8988T (cell line): ENCODE measurements around the gene DOCK11.

Experiments
- DNase-seq: peaks from one replicate; pipeline ENCODE4 v3.0.0; 2011

Gene DOCK11

DNA sequence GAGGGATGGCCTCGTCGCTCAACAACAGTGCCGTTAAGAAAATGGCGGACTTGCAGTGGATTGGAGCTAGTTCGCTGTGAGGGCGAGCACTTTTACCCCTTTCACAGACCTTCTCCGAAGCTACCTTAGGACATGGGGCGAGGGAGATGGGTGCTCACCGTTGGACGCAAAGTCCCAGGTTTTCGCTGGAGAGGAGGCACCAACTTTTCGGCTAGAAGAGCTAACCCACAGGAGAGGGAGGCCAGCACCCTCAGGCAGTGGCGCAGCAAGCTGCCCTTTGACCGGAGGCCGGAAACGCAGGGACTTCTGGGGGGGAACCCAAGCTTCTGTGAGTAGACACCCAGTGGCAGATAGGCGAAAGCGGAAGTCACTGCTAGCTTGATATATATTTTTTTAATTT is 138.7 kb downstream of the DOCK11 start:
- DNase-seq = no peak

- DNase-seq = no peak
These were observed 142.4 kb downstream of the DOCK11 start for GRCh38 chrX:118637997-118638396.

DNA sequence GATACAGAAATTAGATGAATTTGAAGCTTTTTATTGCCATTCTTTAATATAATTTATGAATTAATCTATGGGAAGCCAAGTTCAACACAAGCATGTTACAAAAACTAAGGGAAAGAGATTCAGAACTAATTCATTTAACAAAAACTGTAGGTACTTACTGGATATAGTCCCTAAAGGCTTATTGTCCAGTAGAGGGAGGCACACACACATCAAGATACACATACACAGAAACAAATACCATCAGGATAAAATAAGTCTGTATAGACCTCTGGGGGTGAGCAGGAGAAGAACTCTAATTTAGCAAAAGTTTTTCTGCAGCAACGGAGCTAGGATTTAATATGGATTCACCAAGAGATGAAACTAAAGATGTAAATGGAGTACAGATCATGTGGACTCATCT is 148.8 kb downstream of the DOCK11 start:
- DNase-seq = no peak

DNA sequence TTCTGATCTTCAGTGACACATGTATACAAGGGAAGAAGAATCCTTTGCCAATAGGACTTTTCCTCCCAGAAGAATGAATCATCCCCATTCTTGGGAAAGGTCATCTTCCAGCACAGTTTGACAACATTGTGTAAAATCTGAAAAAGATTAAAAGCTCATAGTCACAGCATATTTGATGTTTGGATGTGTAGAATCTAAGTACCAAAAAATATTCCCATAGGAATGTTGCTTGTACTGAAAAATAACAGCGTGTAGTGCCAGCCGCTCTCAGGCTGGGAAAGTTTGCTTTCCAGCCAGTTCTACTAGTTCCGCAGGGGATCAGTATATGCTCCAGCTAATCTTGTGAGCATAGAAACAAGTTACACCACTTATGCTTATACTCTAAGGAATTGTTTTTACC is 157.1 kb downstream of the DOCK11 start:
- no peak for DNase-seq

- DNase-seq = no peak
These were observed 158.7 kb downstream of the DOCK11 start for GRCh38 chrX:118654331-118654730.

GRCh38 chrX:118655561-118656246 is 160.1 kb downstream of the DOCK11 start:
- no peak for DNase-seq

DNA sequence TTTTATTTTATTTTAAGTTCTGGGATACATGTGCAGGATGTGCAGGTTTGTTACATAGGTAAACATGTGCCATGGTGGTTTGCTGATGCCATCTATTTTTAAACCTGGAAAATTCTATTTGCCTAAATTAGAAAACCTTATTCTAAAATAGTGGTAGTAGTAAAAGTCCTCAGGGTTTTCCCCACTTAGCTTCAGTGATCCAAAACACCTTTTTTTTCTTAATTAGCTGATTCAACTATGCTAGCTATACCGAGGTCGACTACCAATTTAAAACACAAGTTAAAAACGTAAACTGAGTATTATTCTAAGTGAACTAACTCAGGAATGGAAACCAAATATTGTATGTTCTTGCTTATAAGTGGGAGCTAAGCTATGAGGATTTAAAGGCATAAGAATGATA is 161.8 kb downstream of the DOCK11 start:
- DNase-seq = no peak

- no peak for DNase-seq
These were observed 164.5 kb downstream of the DOCK11 start for GRCh38 chrX:118660085-118660484.

GRCh38 chrX:118665204-118665603 is 169.6 kb downstream of the DOCK11 start:
- DNase-seq = no peak

- DNase-seq = no peak
These were observed 170.9 kb downstream of the DOCK11 start for GRCh38 chrX:118666521-118666920.

DNA sequence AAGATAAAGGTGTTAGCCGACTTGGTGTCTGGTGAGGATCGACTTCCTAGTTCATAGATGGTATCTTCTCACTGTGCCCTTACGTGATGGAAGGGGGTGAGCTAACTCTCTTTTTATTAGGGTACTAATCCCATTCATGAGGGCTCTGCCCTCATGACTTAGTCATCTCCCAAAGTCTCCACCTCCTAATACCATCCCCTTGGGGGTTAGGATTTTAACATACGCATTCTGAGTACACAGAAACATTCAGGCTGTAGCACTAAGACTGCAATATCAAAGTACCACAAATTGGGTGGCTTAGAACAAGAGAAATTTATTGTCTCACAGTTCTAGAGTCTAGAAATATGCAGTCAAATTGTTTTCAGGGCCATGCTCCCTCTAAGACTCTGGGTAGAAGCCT is 173.8 kb downstream of the DOCK11 start:
- no peak for DNase-seq

GRCh38 chrX:118675326-118675965 is 179.8 kb downstream of the DOCK11 start:
- DNase-seq = no peak

DNA sequence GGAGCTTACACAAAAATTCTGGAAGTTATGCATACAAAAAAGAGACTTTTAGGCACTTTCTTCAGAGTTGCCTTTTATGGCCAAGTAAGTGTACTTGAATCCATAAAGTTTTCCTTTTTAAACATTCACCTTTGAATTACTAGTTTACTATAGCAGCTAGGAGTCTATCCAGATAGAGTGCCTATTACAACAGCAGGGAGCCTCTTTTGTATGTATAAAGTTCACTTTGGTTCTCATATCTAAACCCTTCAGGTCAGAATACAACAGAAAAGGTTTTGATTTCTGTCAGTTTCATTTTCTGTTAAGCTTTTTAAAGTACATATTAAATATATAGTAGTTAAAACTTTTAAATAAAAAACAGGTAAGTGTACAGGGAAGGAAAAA is 180.3 kb downstream of the DOCK11 start:
- DNase-seq = no peak

DNA sequence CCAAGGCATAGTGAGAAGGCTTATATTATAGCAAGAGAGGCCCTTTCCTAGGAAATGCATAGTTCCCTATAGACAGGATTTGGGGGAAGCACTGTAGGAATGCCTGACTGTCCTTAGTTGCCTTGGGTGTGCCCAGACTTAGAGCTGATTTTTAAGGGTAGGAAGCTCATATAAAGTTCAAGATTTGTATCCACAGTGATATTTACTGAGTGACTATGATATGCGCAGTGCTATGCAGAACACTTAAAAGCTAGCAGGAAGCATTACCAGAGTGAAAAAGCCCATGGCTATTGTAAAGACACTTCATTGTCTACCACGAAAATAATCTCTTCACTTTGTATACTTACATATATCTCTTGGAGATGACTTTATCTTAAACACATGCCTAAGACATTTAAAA is 181.7 kb downstream of the DOCK11 start:
- no peak for DNase-seq

DNA sequence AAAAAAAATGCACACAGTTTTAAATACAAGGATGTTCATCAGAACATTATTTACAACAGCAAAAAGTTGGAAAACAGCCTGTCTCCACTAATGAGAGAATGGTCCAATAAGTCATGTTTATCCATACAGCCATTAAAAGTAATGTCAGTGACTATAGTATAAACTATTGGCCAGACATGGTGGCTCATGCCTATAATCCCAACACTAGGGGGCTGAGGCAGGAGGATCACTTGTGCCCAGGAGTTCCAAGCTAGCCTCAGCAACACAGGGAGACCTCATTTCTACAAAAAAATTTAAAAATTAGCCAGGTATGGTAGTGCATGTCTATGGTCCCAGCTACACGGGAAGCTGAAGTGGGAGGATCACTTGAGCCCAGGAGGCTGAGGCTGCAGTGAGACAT is 183.7 kb downstream of the DOCK11 start:
- no peak for DNase-seq

DNA sequence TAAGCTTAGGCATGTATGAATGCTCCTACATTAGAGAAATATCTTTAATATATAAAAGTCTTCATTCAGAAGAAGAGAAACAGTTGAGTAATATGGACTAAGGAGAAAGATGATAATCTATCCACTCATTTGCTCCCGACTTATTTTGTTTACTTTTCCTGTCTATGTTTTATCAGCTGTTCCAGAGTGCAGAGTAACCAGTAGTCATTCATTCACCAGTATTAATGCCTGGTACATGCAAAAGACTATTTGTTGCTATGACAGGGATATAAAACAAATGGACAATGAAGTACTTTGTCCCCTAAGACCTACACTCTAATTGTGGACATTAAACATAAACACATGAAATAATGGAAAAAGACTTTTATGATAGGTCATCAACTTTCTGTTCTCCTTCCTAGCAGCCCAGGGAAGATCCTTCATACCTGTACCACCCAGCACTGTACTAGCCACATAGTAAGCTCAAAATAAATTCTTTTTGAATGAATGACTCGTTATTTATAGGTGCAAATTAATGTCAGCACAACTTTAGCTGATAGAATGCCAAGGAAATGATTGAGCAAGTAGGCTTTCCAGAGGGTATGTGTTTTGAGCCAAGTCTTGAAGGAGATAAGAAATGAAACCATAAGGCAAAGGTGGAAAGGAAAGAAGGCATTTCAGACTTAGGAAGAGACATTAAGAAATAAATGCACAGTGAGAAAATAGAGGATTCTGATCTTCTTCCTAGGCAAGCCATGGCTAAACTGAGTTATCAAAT is 186.8 kb downstream of the DOCK11 start:
- DNase-seq = no peak

GRCh38 chrX:118685393-118685792 is 189.8 kb downstream of the DOCK11 start:
- no peak for DNase-seq

- no peak for DNase-seq
These were observed 193.3 kb downstream of the DOCK11 start for GRCh38 chrX:118688935-118689334.

DNA sequence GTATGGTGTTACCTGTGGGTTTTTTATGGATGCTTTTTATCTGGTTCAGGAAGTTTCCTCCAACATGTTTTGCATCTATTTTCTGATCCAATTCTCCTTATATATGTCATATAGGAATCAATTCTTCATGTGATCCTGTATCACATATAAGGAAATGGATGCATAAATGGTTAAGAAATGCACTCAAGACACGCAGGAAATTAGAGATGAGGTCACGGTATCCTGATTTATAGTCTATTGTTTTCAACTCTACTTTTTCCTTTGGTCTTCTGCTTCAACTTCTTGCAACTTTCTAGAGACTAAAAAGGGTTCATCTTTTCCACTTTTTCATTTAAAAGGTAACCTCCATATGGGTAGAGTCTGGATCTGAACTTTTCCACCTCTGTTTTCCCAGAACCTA is 198.2 kb downstream of the DOCK11 start:
- DNase-seq = no peak

DNA sequence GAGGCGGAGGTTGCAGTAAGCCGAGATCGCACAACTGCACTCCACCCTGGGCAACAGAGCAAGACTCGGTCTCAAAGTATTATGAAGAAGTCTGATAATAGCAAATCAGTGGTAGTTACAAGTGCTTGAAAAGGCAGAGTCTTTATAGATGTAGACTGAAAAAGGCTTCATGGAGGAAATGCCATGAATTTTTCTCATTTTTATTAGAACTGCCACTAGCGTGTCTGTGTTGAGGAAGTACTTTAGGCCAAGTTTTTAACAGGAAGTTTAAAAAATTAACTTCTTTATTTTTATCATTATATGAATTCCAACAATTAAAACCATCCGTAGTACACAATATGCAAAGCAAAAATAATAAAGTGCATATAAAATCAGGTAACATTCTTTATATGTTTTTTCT is 199.0 kb downstream of the DOCK11 start:
- DNase-seq = no peak

GRCh38 chrX:118698516-118699170 is 203.0 kb downstream of the DOCK11 start:
- DNase-seq = no peak

DNA sequence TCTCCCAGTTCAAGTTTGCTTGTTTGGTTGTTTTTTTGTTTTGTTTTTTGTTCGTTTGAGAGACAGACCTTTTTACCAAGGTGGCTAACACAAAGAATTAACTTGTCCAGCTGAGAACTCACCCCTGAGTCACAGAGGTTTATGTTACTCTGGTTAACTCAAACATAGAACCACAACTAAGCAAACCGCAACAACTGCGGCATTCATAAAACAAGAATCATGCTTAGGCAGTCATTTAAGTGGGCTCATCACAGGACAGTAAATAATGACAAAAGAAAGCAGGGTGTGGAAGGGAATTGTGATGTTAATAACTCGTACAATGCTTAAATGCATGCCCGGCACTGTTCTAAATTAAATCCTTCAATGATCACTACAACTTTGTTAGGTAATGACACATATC is 207.1 kb downstream of the DOCK11 start:
- DNase-seq = no peak

DNA sequence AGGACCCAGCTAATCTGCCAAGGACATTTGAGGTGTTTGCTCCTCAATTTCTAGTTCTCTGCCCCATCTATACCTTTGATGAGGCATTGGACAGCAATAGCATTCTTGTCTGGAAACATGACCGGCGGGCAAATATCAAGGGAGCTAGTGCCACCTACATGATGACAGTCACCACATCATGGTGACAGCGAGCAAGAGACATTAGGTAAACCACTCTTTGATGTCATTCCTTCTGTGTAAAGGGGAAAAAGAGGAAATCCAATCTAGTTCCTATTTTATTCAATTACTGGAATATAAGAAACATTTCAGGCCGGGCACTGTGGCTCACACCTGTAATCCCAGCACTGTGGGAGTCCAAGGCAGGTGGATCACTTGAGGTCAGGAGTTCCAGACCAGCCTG is 211.1 kb downstream of the DOCK11 start:
- DNase-seq = no peak

DNA sequence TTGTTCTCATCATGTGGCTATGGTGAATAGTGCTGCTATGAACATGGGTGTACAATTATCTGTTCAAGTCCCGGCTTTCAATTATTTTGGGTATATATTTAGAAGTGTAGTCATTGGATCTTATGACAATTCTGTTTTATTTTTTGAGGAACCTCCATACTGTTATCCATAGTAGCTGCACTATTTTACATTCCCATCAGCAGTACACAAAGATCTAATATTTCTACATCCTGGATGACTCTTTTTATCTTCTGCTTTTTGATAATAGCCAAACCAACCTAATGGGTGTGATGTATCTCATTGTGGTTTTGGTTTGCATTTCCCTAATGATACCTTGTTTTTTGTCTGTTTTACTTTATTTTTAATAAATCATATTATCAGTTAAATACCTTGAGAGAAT is 218.9 kb downstream of the DOCK11 start:
- DNase-seq = no peak
